Lung (tissue), 12 donors: ENCODE results near the gene LAYN. TPM values are rescaled to one million over a fixed set of nuclear protein-coding genes. Genes with fewer than 3 reads are reported as not detected.

Source experiments
- ATAC-seq: fragments of 200-7000 bp; cut with Tn5 transposase; one replicate; pipeline ENCODE4 v1.9.1; 2020; ENCODE audit warnings: moderate number of reproducible peaks; ENCODE audit not compliant: insufficient read depth, low FRiP score
- DNase-seq, 3 donors: peaks; one replicate each; pipeline ENCODE4 v3.0.0-alpha.2; 2013 to 2017
- H3K27ac ChIP-seq, 2 donors: one replicate each; pipeline ENCODE4 v1.5.1; 2013; ENCODE audit warnings: mild to moderate bottlenecking in 2 of 2, moderate library complexity in 2 of 2, control low read depth in 1 of 2, inconsistent platforms in 1 of 2, low read depth in 1 of 2, low read length in 1 of 2
- H3K27me3 ChIP-seq, 3 donors: one replicate each; pipeline ENCODE4 v1.5.1; 2013; ENCODE audit warnings: low read length in 2 of 3; ENCODE audit not compliant: control insufficient read depth in 3 of 3, insufficient read depth in 3 of 3
- H3K36me3 ChIP-seq, 4 donors: one replicate each; pipeline ENCODE4 v1.5.1; 2013; ENCODE audit warnings: low read length in 4 of 4, mild to moderate bottlenecking in 1 of 4, moderate library complexity in 1 of 4; ENCODE audit not compliant: control insufficient read depth in 4 of 4, insufficient read depth in 4 of 4
- H3K4me1 ChIP-seq, 5 donors: one replicate each; pipeline ENCODE4 v1.5.1; 2013; ENCODE audit warnings: low read length in 5 of 5, mild to moderate bottlenecking in 2 of 5, moderate library complexity in 1 of 5; ENCODE audit not compliant: control insufficient read depth in 5 of 5, insufficient read depth in 5 of 5
- H3K4me3 ChIP-seq: one replicate; pipeline ENCODE4 v1.5.1; 2013; ENCODE audit warnings: mild to moderate bottlenecking, control low read depth, moderate library complexity
- H3K9ac ChIP-seq, 2 donors: one replicate each; pipeline ENCODE4 v1.5.1; 2013; ENCODE audit warnings: low read length in 2 of 2, control low read depth in 1 of 2; ENCODE audit not compliant: insufficient read depth in 1 of 2
- H3K9me3 ChIP-seq, 4 donors: one replicate each; pipeline ENCODE4 v1.5.1; 2013; ENCODE audit warnings: low read length in 3 of 4, mild to moderate bottlenecking in 1 of 4, moderate library complexity in 1 of 4; ENCODE audit not compliant: control insufficient read depth in 4 of 4, insufficient read depth in 3 of 4
- CTCF ChIP-seq: IDR thresholded peaks from 2 replicates; pipeline ENCODE4 v1.5.1; 2012; ENCODE audit warnings: mild to moderate bottlenecking; ENCODE audit errors: control extremely low read depth, extremely low read depth
- WGBS, 2 donors: extraction: QIAGEN DNeasy Blood & Tissue Kit; methylation state at CpG; one replicate each; pipeline ENCODE4 v1.1.7; 2013; 5-methylcytosine and 5-hydroxymethylcytosine counted together
- polyA plus RNA-seq, 2 donors: library from polyadenylated mRNA; stranded (reverse); fragments of 200-250 nt; gene quantifications; one replicate each; pipeline ENCODE4 v1.2.1, GENCODE V29; 2013
- total RNA-seq, 2 donors: library from RNA; depleted of rRNA in 1 of 2; stranded (reverse); fragments of >200 nt in 1 of 2; gene quantifications; one replicate each; pipeline ENCODE4 v1.2.1, GENCODE V29; 2014 to 2021
- donor health status: control.
- donor health status: control.
- donor health status: Bipolar disorder and iron deficiency.
- donor health status: healthy.
- donor health status: DM: yes; HTN: yes; CAD: no.

LAYN gene
- total and polyA plus RNA-seq, 4 donors = 6.5 to 13.4 (median 11.3) TPM

- no peaks in the 10 kb centered on the region for H3K36me3 ChIP-seq
- H3K27me3 ChIP-seq = no peaks in the 10 kb centered on the region
- no peak overlapping the region for H3K4me3 ChIP-seq
- TF ChIP-seq CTCF = no peak
- H3K4me1 ChIP-seq = peaks cover 0 to 17% (median 8%) of the 10 kb centered on the region in 5 donors
- no peak overlapping the region for H3K9ac ChIP-seq
- H3K9me3 ChIP-seq = no peaks in the 10 kb centered on the region
- no peak for ATAC-seq
- DNase-seq = no peak
- H3K27ac ChIP-seq = no peak overlapping the region
- WGBS, 2 donors = 93 to 96% methylated on average over 6 of the region's 6 CpGs
Measured at GRCh38 chr11:111575740-111576139, 35.2 kb downstream of the LAYN start.

GRCh38 chr11:111577821-111578220, 37.3 kb downstream of the LAYN start:
- peaks cover 0 to 17% (median 8%) of the 10 kb centered on the region in 5 donors for H3K4me1 ChIP-seq
- H3K27me3 ChIP-seq = no peaks in the 10 kb centered on the region
- H3K9me3 ChIP-seq = no peaks in the 10 kb centered on the region
- DNase-seq (no peak), ATAC-seq (no peak)
- H3K27ac ChIP-seq = no peak overlapping the region
- no peak overlapping the region for H3K9ac ChIP-seq
- no peak for TF ChIP-seq CTCF
- no peak overlapping the region for H3K4me3 ChIP-seq
- WGBS, 2 donors = 61 to 79% methylated on average over 4 of the region's 4 CpGs
- no peaks in the 10 kb centered on the region for H3K36me3 ChIP-seq

DNA sequence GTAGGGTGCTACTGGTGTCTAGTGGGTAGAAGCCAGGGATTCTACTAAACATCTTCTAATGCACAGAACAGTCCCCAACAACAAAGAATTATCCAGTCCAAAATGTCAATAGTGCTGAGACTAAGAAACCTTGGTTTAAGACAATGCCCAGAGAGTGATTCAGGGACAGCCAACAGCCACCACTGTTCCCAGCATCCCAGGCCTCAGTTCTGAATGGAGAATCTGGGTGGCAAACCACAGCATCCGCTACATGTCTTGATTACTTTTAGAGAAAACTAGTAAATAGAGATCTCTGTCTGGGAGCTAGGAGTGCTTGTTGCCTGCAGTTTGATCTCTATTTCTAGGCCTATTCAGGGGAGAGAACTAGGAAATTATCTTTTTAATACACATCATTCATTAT, 40.8 kb downstream of the LAYN start:
- TF ChIP-seq CTCF = no peak
- Histone ChIP-seq H3K4me1 (peaks cover 0 to 1% (median 0%) of the 10 kb centered on the region in 5 donors), H3K36me3 (no peaks in the 10 kb centered on the region), H3K4me3 (no peak overlapping the region), H3K27ac (no peak overlapping the region), H3K9me3 (no peaks in the 10 kb centered on the region), H3K9ac (no peak overlapping the region), H3K27me3 (no peaks in the 10 kb centered on the region)
- ATAC-seq (no peak), DNase-seq (no peak)
- WGBS, 2 donors = 100% methylated on average over 1 of the region's 1 CpG

DNA sequence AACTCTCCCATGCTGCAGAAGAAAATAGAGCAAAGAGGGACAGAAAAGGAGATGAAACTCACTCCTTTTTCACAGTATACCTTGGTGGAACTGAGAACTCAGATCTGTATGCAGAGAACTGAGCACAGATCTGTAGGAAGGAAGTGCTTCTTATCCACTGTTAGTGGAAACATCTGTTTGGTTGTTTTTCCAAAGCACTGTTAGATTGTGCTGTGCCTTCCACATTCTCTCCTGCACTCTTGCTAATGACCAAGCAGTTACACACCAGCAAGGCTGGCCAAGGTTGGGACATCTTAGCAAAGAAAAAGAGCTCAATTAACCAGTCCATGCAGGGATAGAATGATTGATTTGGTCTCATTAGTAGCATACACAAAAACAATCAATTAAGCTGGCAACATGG, 41.6 kb downstream of the LAYN start:
- H3K4me3 ChIP-seq = no peak overlapping the region
- peaks cover 0 to 1% (median 0%) of the 10 kb centered on the region in 5 donors for H3K4me1 ChIP-seq
- H3K27ac ChIP-seq = no peak overlapping the region
- H3K9me3 ChIP-seq = no peaks in the 10 kb centered on the region
- DNase-seq = peak in 1 of 3 donors; percentile 42
- no peaks in the 10 kb centered on the region for H3K27me3 ChIP-seq
- ATAC-seq = no peak
- no peaks in the 10 kb centered on the region for H3K36me3 ChIP-seq
- no peak overlapping the region for H3K9ac ChIP-seq
- no peak for TF ChIP-seq CTCF
